ENCODE data around the gene OPCML.

The OPCML gene

DNA sequence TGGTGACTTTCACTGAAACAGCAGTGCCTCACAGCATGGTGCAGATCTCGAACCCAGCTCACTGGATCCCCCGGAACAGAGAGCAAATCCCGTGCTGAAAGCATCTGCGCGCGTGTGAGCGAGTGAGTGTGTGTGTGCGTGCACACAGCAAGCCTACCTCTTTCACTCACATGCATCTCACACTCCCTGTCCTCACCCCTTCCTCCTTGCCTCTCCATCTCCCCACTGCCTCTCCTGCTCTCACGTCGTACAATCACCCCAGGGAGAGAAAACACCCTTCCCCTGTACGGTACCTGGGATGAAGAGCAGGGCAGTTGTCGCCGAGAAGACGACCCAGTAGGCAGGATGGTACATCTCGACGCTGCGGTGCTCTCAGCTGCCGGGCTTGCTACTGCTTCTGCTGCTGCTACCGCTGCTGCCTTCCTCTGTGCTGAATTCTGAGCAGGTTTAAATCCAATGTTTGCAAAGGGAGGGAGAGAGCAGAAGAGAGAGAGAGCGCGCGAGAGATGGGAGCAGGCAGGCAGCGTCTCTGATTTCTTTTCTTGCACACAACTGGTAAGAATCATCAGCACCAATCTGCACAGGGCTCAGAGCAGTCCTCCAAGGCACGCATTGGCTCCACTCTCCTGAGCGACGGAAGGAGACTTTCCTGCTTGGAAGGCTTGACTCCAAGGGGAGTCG lies at the start of gene OPCML:
Gene OPCML (minus strand): TSS at position 531 of the 681 bp plus-strand sequence.
- TF ChIP-seq, protein P1, sequence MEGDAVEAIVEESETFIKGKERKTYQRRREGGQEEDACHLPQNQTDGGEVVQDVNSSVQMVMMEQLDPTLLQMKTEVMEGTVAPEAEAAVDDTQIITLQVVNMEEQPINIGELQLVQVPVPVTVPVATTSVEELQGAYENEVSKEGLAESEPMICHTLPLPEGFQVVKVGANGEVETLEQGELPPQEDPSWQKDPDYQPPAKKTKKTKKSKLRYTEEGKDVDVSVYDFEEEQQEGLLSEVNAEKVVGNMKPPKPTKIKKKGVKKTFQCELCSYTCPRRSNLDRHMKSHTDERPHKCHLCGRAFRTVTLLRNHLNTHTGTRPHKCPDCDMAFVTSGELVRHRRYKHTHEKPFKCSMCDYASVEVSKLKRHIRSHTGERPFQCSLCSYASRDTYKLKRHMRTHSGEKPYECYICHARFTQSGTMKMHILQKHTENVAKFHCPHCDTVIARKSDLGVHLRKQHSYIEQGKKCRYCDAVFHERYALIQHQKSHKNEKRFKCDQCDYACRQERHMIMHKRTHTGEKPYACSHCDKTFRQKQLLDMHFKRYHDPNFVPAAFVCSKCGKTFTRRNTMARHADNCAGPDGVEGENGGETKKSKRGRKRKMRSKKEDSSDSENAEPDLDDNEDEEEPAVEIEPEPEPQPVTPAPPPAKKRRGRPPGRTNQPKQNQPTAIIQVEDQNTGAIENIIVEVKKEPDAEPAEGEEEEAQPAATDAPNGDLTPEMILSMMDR (conservative IDR thresholded peaks at IDR 0.05; ENCODE audit: low read length), result no peak
- TF ChIP-seq EZH2phosphoT487 (IDR thresholded peaks at IDR 0.05; ENCODE audit: borderline replicate concordance), result no peak
- H3K27me3 ChIP-seq (ENCODE audit: insufficient read depth, low read length, poor library complexity, severe bottlenecking), result no peaks in the 10 kb centered on the region
- no peak within 1 kb of the TSS for H3K9ac ChIP-seq (ENCODE audit: low read depth, low read length, poor library complexity, severe bottlenecking)
- H2AFZ ChIP-seq (ENCODE audit: low read length), result no peak within 1 kb of the TSS
- no peaks in the 10 kb centered on the region for H3F3A ChIP-seq (ENCODE audit: low read depth)
- no peaks in the 10 kb centered on the region for H3K4me1 ChIP-seq (ENCODE audit: insufficient read depth, low read length, poor library complexity, severe bottlenecking)
- peaks cover 10% of the 10 kb centered on the region; the same call in 1 of the 2 replicates for H3K9me3 ChIP-seq (ENCODE audit: insufficient read depth, low read depth, low read length)
- H3K9me2 ChIP-seq (replicated peaks; ENCODE audit: low read depth, low read length), result no peaks in the 10 kb centered on the region
- H3K4me2 ChIP-seq (ENCODE audit: low read depth, low read length, poor library complexity, severe bottlenecking), result no peak within 1 kb of the TSS
- no peaks in the 10 kb centered on the region for H3K36me3 ChIP-seq (ENCODE audit: insufficient read depth, low read length)
- no peak within 1 kb of the TSS for H3K4me3 ChIP-seq (ENCODE audit: low read length, poor library complexity, severe bottlenecking)
- no peaks in the 10 kb centered on the region for H4K20me1 ChIP-seq (ENCODE audit: insufficient read depth, low read length, poor library complexity, severe bottlenecking)
- no peaks in the 10 kb centered on the region for H3K79me2 ChIP-seq (ENCODE audit: insufficient read depth, low read length)

DNA sequence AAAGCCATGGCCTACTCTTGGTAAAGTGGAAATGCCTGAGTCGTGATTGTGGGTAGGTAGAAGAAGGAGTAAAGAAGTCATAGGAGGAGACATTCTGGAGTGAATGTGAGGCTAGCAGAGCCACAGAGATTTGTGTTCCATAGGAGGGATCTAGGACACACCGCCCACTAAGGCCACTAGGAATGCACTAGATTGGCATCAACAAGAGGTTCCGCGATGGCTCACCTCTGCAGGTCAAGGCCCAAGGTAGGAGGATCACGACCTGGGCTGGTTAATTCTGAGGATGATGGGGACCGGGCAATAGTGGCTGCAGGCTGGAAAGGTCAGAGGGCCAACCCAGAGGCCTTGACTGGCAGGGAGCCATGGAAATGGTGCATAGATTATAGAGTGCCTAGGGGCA lies 48.8 kb upstream of the OPCML start:
- no peaks in the 10 kb centered on the region for H4K20me1 ChIP-seq (ENCODE audit: insufficient read depth, low read length, poor library complexity, severe bottlenecking)
- peaks cover 4% of the 10 kb centered on the region; the same call in 1 of the 2 replicates for H3K9me3 ChIP-seq (ENCODE audit: insufficient read depth, low read depth, low read length)
- no peak for TF ChIP-seq EZH2phosphoT487 (IDR thresholded peaks at IDR 0.05; ENCODE audit: borderline replicate concordance)
- H3F3A ChIP-seq (ENCODE audit: low read depth), result no peaks in the 10 kb centered on the region
- H3K4me3 ChIP-seq (ENCODE audit: low read length, poor library complexity, severe bottlenecking), result no peak overlapping the region
- no peak overlapping the region for H3K4me2 ChIP-seq (ENCODE audit: low read depth, low read length, poor library complexity, severe bottlenecking)
- no peak overlapping the region for H2AFZ ChIP-seq (ENCODE audit: low read length)
- H3K4me1 ChIP-seq (ENCODE audit: insufficient read depth, low read length, poor library complexity, severe bottlenecking), result no peaks in the 10 kb centered on the region
- H3K9me2 ChIP-seq (replicated peaks; ENCODE audit: low read depth, low read length), result no peaks in the 10 kb centered on the region
- no peaks in the 10 kb centered on the region for H3K79me2 ChIP-seq (ENCODE audit: insufficient read depth, low read length)
- no peaks in the 10 kb centered on the region for H3K27me3 ChIP-seq (ENCODE audit: insufficient read depth, low read length, poor library complexity, severe bottlenecking)
- no peaks in the 10 kb centered on the region for H3K36me3 ChIP-seq (ENCODE audit: insufficient read depth, low read length)
- no peak overlapping the region for H3K9ac ChIP-seq (ENCODE audit: low read depth, low read length, poor library complexity, severe bottlenecking)

DNA sequence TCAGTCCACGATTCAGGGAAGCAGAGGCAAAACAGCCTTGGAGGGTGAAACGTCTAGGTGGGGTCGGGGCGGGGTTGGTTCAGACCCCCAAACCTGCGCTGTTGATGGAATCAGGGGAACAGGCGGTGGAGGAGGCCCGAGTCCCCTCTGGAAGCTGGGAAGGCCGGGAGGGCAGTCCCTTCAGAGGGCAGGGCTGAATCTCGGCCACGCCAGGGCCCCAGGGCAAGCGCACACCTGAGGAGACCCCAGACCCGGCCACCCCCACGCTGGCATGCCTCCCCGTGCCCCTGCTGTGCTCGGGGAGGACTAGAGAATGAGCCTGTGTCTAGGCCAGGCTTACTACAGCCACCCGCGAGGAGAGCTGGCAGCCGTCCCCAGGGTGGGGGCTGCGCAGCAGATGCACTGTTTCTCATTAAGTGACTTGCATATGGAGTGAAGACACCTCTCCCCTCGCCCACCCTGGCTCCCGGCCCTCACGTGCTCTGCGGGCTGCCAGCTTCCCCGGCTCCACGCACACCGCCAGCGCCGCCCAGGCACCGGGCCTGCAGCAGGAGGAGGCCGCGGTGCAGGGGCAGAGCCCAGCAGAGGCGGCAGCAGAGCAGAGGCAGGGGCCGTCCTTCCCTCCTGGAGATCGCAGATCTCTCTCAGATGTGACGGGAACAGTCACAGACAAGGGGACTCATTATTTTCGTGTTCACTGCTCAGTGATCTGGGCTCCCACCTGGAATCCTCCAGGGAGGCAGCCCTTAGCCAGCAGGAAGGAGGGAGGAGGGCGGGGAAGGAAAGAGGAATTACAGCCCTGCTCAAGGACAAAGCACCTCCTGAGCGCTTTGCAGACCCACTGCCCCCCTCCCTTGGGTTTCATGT lies 47.1 kb upstream of the OPCML start:
- Histone ChIP-seq H3K79me2 (ENCODE audit: insufficient read depth, low read length) (no peaks in the 10 kb centered on the region), H2AFZ (ENCODE audit: low read length) (no peak overlapping the region), H3K36me3 (ENCODE audit: insufficient read depth, low read length) (no peaks in the 10 kb centered on the region), H3K27me3 (ENCODE audit: insufficient read depth, low read length, poor library complexity, severe bottlenecking) (no peaks in the 10 kb centered on the region), H3K9me2 (replicated peaks; ENCODE audit: low read depth, low read length) (no peaks in the 10 kb centered on the region), H4K20me1 (ENCODE audit: insufficient read depth, low read length, poor library complexity, severe bottlenecking) (no peaks in the 10 kb centered on the region), H3K4me1 (ENCODE audit: insufficient read depth, low read length, poor library complexity, severe bottlenecking) (no peaks in the 10 kb centered on the region), H3K9ac (ENCODE audit: low read depth, low read length, poor library complexity, severe bottlenecking) (no peak overlapping the region), H3K4me2 (ENCODE audit: low read depth, low read length, poor library complexity, severe bottlenecking) (no peak overlapping the region), H3F3A (ENCODE audit: low read depth) (no peaks in the 10 kb centered on the region), H3K9me3 (ENCODE audit: insufficient read depth, low read depth, low read length) (peaks cover 3% of the 10 kb centered on the region; the same call in 1 of the 2 replicates), H3K4me3 (ENCODE audit: low read length, poor library complexity, severe bottlenecking) (no peak overlapping the region)
- TF ChIP-seq, protein P1 (conservative IDR thresholded peaks at IDR 0.05; ENCODE audit: low read length), result no peak
